ENCODE results near the gene GRIN2C.

The GRIN2C gene

GRCh38 chr17:74821655-74822334, 37.9 kb downstream of the GRIN2C start:
- no peak for DNase-seq (ENCODE audit: low spot score)

DNA sequence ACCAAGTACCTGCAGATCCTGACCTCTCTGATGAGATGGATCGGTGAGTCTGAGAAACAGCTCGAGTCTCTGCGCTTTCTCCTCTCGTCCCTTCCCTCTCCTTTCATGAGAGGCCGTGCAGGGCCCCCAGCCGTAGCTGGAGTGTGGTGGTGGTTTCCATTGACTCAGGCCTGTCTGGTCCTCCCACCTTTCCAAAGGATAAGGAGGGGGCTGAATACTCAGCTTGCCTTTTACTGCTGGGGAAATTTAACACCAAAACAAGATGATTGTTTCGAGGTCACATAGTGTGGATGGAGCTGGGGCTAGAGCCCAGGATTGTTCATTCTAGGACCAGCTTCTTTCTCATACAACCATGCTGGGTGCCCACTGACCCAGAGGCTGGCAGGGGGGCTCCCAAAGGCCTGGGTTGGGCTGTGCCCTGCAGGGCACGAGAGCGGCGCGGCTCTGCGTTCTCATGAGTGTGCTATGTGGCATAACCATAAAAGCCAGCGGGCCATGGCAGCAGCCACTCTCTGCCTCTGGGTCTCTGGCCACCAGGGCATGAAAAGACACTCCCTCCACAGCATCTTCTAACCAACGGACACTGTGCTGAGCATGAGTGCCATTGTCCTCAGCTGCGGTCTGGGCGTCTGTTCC, 39.8 kb downstream of the GRIN2C start:
- DNase-seq (ENCODE audit: low spot score) = no peak

- no peak for DNase-seq (ENCODE audit: low spot score)
These were observed 41.3 kb downstream of the GRIN2C start for GRCh38 chr17:74818291-74818938.

- no peak for DNase-seq (ENCODE audit: low spot score)
These were observed 42.6 kb downstream of the GRIN2C start for GRCh38 chr17:74816905-74817620.

DNA sequence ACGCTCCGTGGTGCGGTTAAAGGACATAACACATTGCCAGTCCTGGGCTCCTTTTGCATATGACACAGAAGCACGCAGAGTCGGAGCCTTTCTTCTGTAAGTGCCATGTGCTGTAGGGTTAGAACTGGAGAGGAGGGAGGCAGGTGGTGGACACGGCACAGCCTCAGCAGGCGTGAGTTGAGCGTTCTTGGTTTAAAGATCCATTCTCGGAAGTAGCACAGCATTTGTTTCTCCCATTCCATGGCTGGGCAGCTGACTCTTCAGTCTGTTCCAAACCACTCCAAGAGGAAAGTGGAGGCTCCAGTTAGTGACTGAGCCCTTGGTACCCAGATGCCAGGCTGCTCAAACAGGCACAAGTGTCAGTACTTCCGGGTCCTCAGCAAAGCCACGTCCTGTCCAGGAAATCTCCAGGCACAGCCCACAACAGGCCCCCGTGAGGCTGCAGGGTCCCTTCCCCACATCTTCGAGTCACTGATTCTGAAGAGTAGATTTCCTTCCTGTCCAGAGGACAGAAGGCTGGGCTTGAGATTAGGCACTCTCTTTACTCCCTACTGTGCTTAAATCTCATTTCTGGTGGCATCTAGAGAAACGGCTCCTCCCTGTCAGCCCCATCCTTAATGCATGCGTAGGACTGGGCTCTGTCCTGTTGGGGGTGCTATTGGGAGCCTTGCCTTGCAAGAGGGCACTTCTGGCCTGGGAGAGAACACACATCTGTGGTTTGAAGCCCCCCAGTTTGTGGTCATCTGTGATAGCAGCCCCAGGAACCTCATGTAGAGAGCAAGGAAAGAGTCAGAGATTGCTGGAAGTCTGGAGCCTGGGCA, 43.9 kb downstream of the GRIN2C start:
- no peak for DNase-seq (ENCODE audit: low spot score)

GRCh38 chr17:74815067-74815466, 44.6 kb downstream of the GRIN2C start:
- DNase-seq (ENCODE audit: low spot score) = no peak

DNA sequence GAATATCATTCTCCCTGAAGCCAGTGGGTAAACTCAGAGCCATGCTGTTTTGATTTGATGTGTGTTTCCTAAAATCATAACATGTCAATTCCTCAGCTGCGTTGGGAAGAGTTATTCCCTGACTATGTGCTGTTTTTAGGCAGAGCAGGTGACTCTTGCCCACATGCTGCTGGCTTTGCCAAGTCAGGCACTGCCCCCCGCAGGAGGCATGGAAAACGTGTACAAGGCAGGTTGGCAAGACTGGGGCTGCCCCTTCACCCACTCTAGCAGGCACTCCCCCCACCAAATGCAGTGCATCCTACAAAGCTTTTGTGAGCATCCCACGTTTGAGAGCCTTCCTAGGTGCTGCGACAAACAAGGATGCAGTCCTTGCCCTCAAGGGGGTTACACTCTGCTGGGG, 45.2 kb downstream of the GRIN2C start:
- DNase-seq (ENCODE audit: low spot score) = no peak

DNA sequence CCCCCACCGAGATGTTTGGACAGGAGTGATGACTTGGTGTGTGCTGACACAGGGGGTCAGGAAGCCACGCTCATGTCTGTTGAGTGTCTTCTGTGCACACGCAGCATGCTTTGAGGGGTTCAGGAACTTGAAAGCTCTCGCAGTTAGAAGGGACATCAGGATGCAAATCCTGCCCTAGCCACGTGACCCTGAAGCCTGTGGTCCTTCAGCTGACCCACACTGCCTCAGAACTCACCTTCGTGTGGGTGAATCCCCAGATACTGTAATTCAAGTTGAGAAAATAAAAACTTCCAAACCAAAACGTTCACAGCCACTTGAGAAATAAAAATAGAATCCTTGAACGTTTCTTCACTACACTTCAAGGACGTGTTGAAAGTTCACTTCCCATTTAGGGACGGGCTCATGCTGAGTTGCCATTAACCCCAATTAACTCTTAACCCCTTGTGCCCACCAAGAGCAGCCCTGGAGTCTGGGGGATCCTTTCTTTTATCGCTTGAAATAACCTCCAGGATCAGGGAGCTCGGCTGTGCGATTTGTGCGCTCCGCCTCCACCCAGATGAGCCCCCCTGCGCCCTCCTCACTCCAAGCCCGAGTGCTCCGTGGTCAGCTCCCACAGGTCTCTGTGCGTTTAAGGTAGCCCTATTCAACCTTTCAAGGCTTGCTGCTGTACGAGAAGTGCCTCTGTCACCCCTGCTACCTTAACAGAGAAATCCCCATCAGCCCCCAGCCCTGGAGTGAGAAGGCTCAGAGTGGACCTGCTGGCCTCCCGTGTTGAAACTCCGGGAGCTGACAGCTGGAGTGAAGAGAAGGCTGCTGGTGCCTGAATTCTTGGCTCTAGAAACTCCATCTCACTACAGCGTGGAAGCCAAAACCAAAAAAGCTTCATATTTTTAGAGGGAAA, 47.3 kb downstream of the GRIN2C start:
- no peak for DNase-seq (ENCODE audit: low spot score)

- DNase-seq (ENCODE audit: low spot score) = no peak
These were observed 48.8 kb downstream of the GRIN2C start for GRCh38 chr17:74810699-74811485.

DNA sequence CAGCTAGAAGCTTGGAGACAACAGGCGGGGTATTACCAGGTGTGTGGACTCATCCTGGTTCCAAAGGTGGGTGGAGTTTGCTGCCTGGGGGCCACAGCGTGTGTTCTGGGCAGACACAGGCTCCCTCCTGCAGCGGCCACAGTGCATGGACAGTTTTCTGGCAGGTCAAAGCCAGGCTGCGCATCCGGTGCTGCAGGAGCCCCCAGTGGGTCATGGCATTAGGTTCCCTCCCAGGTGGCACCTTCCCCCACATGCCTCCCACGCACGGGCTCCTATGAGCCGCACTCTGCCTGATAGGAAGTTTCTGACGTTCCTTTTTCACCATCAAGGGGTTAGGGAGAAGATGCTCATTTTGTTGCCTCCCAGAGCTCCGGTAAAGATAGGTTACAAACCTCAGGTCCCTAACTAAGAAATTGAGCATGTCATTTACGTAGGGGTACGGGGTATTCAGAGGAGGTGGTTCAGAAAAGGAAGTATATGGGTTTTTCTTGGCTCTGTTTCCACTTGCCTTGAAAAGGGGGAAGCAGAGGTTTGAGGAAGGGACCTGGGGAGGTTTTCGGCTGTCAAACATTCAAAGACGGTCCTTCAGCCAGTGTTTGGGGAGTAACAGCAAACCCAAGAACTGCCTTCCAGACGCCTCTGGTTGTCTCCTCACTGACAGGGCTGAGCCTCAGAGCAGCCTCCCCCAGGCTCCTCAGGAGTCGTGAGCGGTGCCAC, 50.8 kb downstream of the GRIN2C start:
- DNase-seq (ENCODE audit: low spot score) = no peak

- DNase-seq (ENCODE audit: low spot score) = no peak
These were observed 51.8 kb downstream of the GRIN2C start for GRCh38 chr17:74807925-74808324.

DNA sequence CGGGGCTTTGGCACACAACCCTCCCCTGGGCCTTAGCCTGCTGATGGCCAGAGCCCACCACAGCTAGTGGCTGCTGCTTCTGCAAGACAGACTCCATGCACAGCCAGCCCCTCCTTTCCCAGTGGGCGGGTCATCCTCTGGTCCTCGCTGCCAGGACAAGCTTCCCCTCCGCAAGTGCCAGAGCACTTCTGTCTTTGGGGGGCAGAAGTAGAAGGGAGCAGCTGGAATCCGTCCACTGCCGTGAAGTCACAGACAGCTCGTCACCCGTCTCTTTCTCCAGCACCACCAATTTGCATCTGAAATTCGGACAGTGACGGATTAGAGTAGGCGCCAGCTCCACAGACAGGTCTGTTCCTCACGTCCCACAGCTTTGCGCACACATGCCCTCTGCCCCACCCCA, 52.2 kb downstream of the GRIN2C start:
- no peak for DNase-seq (ENCODE audit: low spot score)

- DNase-seq (ENCODE audit: low spot score) = no peak
These were observed 53.4 kb downstream of the GRIN2C start for GRCh38 chr17:74806334-74806733.

- no peak for DNase-seq (ENCODE audit: low spot score)
These were observed 54.1 kb downstream of the GRIN2C start for GRCh38 chr17:74805591-74805991.

DNA sequence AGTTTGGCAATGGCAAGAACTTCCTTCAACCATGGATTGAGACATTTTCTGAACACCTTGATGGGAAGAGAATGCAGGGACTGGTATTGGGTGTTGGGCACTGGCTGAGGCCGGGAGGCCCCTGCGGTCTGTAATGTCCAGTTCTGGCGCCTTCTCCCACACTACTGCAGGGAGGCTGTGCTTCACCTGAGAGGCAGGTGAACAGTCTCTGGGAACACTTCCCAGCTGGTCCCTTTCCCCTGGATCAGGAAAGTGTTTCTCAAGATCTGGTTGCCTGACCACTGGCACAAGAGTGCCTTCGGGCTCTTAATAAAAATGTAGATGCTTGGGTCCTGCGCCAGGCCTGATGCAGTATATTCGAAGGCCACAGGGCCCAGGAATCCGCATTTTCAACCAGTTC, 55.0 kb downstream of the GRIN2C start:
- DNase-seq (ENCODE audit: low spot score) = no peak

GRCh38 chr17:74803971-74804370, 55.7 kb downstream of the GRIN2C start:
- no peak for DNase-seq (ENCODE audit: low spot score)

DNA sequence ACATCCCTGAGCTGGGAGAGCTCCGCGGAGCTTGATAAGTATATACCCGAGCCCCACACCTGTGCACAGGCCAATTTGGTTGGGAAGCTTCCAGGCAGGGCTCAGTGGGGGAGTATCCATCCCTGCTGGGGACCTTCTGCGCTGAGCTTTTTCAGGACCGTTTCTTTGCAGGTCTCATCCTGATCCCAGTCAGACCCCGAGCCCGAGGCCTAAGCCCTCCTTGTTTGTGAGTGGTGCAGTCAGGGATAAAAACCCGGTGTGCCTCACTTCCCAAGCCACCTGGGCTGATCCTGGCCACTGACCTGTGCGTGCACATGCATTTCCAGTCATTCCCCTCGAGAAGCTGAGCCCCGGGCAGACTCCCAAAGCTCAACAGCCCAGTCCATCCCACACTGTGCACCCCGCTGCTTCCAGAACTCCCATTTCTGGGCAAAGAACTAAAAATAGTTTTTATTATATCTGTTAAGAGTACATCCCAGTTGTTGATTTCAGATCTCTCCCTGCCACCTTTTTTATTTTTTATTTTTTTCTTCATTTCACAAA, 56.2 kb downstream of the GRIN2C start:
- no peak for DNase-seq (ENCODE audit: low spot score)

DNA sequence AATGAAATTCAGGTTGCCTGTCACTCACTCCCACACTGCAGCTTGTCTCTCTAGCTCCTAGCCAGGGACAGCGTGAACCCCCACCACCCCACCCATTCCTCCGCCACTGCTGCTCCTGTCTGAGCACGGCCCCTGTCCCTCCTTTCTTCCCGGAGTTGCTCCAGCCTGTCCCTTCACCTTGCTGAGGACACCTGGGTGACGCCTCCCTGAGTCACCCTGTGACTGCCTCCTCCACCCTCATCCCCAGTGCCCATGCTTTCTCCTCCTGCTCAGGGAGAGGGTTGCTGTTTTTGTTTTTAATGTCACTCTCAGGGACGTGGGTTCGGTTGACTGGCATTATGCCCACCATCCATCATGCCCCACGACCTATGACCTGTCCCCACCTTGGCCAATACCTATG, 57.8 kb downstream of the GRIN2C start:
- DNase-seq (ENCODE audit: low spot score) = no peak

DNA sequence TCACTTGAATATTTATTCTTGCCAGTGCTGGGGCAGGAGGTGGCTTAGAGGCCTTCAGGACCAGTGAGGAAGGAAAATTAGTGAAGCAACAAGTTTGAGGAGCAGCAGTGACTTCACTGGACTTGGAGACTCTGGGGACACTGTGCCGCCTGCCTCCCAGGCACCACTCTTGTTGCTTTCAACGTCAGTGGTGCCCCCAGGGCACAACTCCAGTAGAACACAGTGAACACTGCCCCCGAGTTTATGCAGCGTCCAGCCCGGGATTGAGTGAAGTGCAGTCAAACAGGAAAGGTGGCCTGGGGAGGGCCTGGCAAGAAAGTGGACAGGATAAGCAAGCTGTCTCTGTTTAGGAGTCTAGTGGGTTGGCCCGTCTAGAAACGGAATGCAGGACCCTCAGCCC, 59.2 kb downstream of the GRIN2C start:
- no peak for DNase-seq (ENCODE audit: low spot score)
